ENCODE data around the gene RNU6-7. TPM values are rescaled to one million over a fixed set of nuclear protein-coding genes. Genes with fewer than 3 reads are reported as not detected.
A peak's percentile ranks its signal among the peaks of the same experiment; 100 is the strongest.

Gene RNU6-7
- total RNA-seq, 1 donor from 2014 or later, result not detected

- no peak for TF ChIP-seq CTCF (IDR thresholded peaks at IDR 0.05; ENCODE audit: partially characterized antibody, unreplicated experiment)
- H3K4me3 Mint-ChIP-seq (ENCODE audit: unreplicated experiment), result no peak overlapping the region
- H3K4me1 Mint-ChIP-seq (ENCODE audit: low read depth, unreplicated experiment), result no peaks in the 10 kb centered on the region
- DNase-seq, result no peak
- no peaks in the 10 kb centered on the region for H3K36me3 Mint-ChIP-seq (ENCODE audit: unreplicated experiment)
- H3K9me3 Mint-ChIP-seq (ENCODE audit: unreplicated experiment), result peaks cover 1% of the 10 kb centered on the region
- no peak overlapping the region for H3K27ac Mint-ChIP-seq (ENCODE audit: unreplicated experiment)
- peaks cover 2% of the 10 kb centered on the region for H3K27me3 Mint-ChIP-seq (ENCODE audit: unreplicated experiment)
Observed at GRCh38 chr14:32209471-32209870, 7.6 kb downstream of the RNU6-7 start.

- no peak overlapping the region for H3K4me3 Mint-ChIP-seq (ENCODE audit: unreplicated experiment)
- H3K9me3 Mint-ChIP-seq (ENCODE audit: unreplicated experiment), result no peaks in the 10 kb centered on the region
- no peak for DNase-seq
- no peaks in the 10 kb centered on the region for H3K4me1 Mint-ChIP-seq (ENCODE audit: low read depth, unreplicated experiment)
- H3K27me3 Mint-ChIP-seq (ENCODE audit: unreplicated experiment), result peaks cover 2% of the 10 kb centered on the region
- TF ChIP-seq CTCF (IDR thresholded peaks at IDR 0.05; ENCODE audit: partially characterized antibody, unreplicated experiment), result no peak
- no peaks in the 10 kb centered on the region for H3K36me3 Mint-ChIP-seq (ENCODE audit: unreplicated experiment)
- H3K27ac Mint-ChIP-seq (ENCODE audit: unreplicated experiment), result no peak overlapping the region
Observed at GRCh38 chr14:32211068-32211404, 9.2 kb downstream of the RNU6-7 start.

GRCh38 chr14:32212833-32213232 is 11.0 kb downstream of the RNU6-7 start:
- no peaks in the 10 kb centered on the region for H3K9me3 Mint-ChIP-seq (ENCODE audit: unreplicated experiment)
- DNase-seq, result no peak
- no peak overlapping the region for H3K4me3 Mint-ChIP-seq (ENCODE audit: unreplicated experiment)
- no peaks in the 10 kb centered on the region for H3K4me1 Mint-ChIP-seq (ENCODE audit: low read depth, unreplicated experiment)
- H3K27me3 Mint-ChIP-seq (ENCODE audit: unreplicated experiment), result peaks cover 2% of the 10 kb centered on the region
- no peak overlapping the region for H3K27ac Mint-ChIP-seq (ENCODE audit: unreplicated experiment)
- no peak for TF ChIP-seq CTCF (IDR thresholded peaks at IDR 0.05; ENCODE audit: partially characterized antibody, unreplicated experiment)
- no peaks in the 10 kb centered on the region for H3K36me3 Mint-ChIP-seq (ENCODE audit: unreplicated experiment)

GRCh38 chr14:32217301-32217700 is 15.5 kb downstream of the RNU6-7 start:
- H3K36me3 Mint-ChIP-seq (ENCODE audit: unreplicated experiment), result no peaks in the 10 kb centered on the region
- H3K27me3 Mint-ChIP-seq (ENCODE audit: unreplicated experiment), result peaks cover 2% of the 10 kb centered on the region
- H3K4me3 Mint-ChIP-seq (ENCODE audit: unreplicated experiment), result no peak overlapping the region
- DNase-seq, result no peak
- H3K27ac Mint-ChIP-seq (ENCODE audit: unreplicated experiment), result no peak overlapping the region
- peaks cover 3% of the 10 kb centered on the region for H3K4me1 Mint-ChIP-seq (ENCODE audit: low read depth, unreplicated experiment)
- no peak for TF ChIP-seq CTCF (IDR thresholded peaks at IDR 0.05; ENCODE audit: partially characterized antibody, unreplicated experiment)
- H3K9me3 Mint-ChIP-seq (ENCODE audit: unreplicated experiment), result no peaks in the 10 kb centered on the region

- H3K4me3 Mint-ChIP-seq (ENCODE audit: unreplicated experiment), result peak overlapping the region; percentile 17
Observed at GRCh38 chr14:32224737-32225377, 23.0 kb downstream of the RNU6-7 start.

More at GRCh38 chr14:32224737-32225377, 23.0 kb downstream of the RNU6-7 start:
- Mint-ChIP-seq H3K36me3 (ENCODE audit: unreplicated experiment) (no peaks in the 10 kb centered on the region), H3K27me3 (ENCODE audit: unreplicated experiment) (peaks cover 2% of the 10 kb centered on the region), H3K9me3 (ENCODE audit: unreplicated experiment) (no peaks in the 10 kb centered on the region), H3K27ac (ENCODE audit: unreplicated experiment) (no peak overlapping the region), H3K4me1 (ENCODE audit: low read depth, unreplicated experiment) (peaks cover 11% of the 10 kb centered on the region)
- peak; percentile 65 for TF ChIP-seq CTCF (IDR thresholded peaks at IDR 0.05; ENCODE audit: partially characterized antibody, unreplicated experiment)
- peak; percentile 51 for DNase-seq

Measured in glutamatergic neuron (in vitro differentiated cells).